ENCODE measurements around the gene STRIT1.

Gene STRIT1

GRCh38 chr3:155318740-155319139, 25.3 kb upstream of the STRIT1 start:
- Histone ChIP-seq H4K20me1 (ENCODE audit: insufficient read depth, low read length, poor library complexity, severe bottlenecking) (no peaks in the 10 kb centered on the region), H3K9ac (ENCODE audit: low read depth, low read length, poor library complexity, severe bottlenecking) (no peak overlapping the region), H3K4me3 (ENCODE audit: low read length, poor library complexity, severe bottlenecking) (no peak overlapping the region), H3K9me3 (ENCODE audit: insufficient read depth, low read depth, low read length) (no peaks in the 10 kb centered on the region), H3F3A (ENCODE audit: low read depth) (no peaks in the 10 kb centered on the region), H3K4me1 (ENCODE audit: insufficient read depth, low read length, poor library complexity, severe bottlenecking) (no peaks in the 10 kb centered on the region), H3K9me2 (replicated peaks; ENCODE audit: low read depth, low read length) (no peaks in the 10 kb centered on the region), H3K36me3 (ENCODE audit: insufficient read depth, low read length) (no peaks in the 10 kb centered on the region), H3K4me2 (ENCODE audit: low read depth, low read length, poor library complexity, severe bottlenecking) (no peak overlapping the region), H2AFZ (ENCODE audit: low read length) (no peak overlapping the region), H3K79me2 (ENCODE audit: insufficient read depth, low read length) (no peaks in the 10 kb centered on the region), H3K27me3 (ENCODE audit: insufficient read depth, low read length, poor library complexity, severe bottlenecking) (no peaks in the 10 kb centered on the region)
- TF ChIP-seq CTCF (conservative IDR thresholded peaks at IDR 0.05; ENCODE audit: low read length) (no peak), EZH2phosphoT487 (IDR thresholded peaks at IDR 0.05; ENCODE audit: borderline replicate concordance) (no peak)

- no peaks in the 10 kb centered on the region for H3F3A ChIP-seq (ENCODE audit: low read depth)
- H3K27me3 ChIP-seq (ENCODE audit: insufficient read depth, low read length, poor library complexity, severe bottlenecking): no peaks in the 10 kb centered on the region
- no peaks in the 10 kb centered on the region for H3K9me3 ChIP-seq (ENCODE audit: insufficient read depth, low read depth, low read length)
- no peak overlapping the region for H2AFZ ChIP-seq (ENCODE audit: low read length)
- no peak overlapping the region for H3K9ac ChIP-seq (ENCODE audit: low read depth, low read length, poor library complexity, severe bottlenecking)
- no peaks in the 10 kb centered on the region for H3K4me1 ChIP-seq (ENCODE audit: insufficient read depth, low read length, poor library complexity, severe bottlenecking)
- no peaks in the 10 kb centered on the region for H4K20me1 ChIP-seq (ENCODE audit: insufficient read depth, low read length, poor library complexity, severe bottlenecking)
- H3K79me2 ChIP-seq (ENCODE audit: insufficient read depth, low read length): no peaks in the 10 kb centered on the region
- no peak for TF ChIP-seq EZH2phosphoT487 (IDR thresholded peaks at IDR 0.05; ENCODE audit: borderline replicate concordance)
- TF ChIP-seq CTCF (conservative IDR thresholded peaks at IDR 0.05; ENCODE audit: low read length): no peak
- no peak overlapping the region for H3K4me3 ChIP-seq (ENCODE audit: low read length, poor library complexity, severe bottlenecking)
- H3K36me3 ChIP-seq (ENCODE audit: insufficient read depth, low read length): no peaks in the 10 kb centered on the region
- no peaks in the 10 kb centered on the region for H3K9me2 ChIP-seq (replicated peaks; ENCODE audit: low read depth, low read length)
- no peak overlapping the region for H3K4me2 ChIP-seq (ENCODE audit: low read depth, low read length, poor library complexity, severe bottlenecking)
Measured at GRCh38 chr3:155317211-155317610, 23.7 kb upstream of the STRIT1 start.

GRCh38 chr3:155316426-155316825, 22.9 kb upstream of the STRIT1 start:
- no peaks in the 10 kb centered on the region for H4K20me1 ChIP-seq (ENCODE audit: insufficient read depth, low read length, poor library complexity, severe bottlenecking)
- no peak overlapping the region for H3K9ac ChIP-seq (ENCODE audit: low read depth, low read length, poor library complexity, severe bottlenecking)
- H3F3A ChIP-seq (ENCODE audit: low read depth): no peaks in the 10 kb centered on the region
- no peak overlapping the region for H2AFZ ChIP-seq (ENCODE audit: low read length)
- no peaks in the 10 kb centered on the region for H3K4me1 ChIP-seq (ENCODE audit: insufficient read depth, low read length, poor library complexity, severe bottlenecking)
- TF ChIP-seq CTCF (conservative IDR thresholded peaks at IDR 0.05; ENCODE audit: low read length): no peak
- no peak for TF ChIP-seq EZH2phosphoT487 (IDR thresholded peaks at IDR 0.05; ENCODE audit: borderline replicate concordance)
- no peaks in the 10 kb centered on the region for H3K36me3 ChIP-seq (ENCODE audit: insufficient read depth, low read length)
- no peak overlapping the region for H3K4me3 ChIP-seq (ENCODE audit: low read length, poor library complexity, severe bottlenecking)
- H3K9me3 ChIP-seq (ENCODE audit: insufficient read depth, low read depth, low read length): no peaks in the 10 kb centered on the region
- no peak overlapping the region for H3K4me2 ChIP-seq (ENCODE audit: low read depth, low read length, poor library complexity, severe bottlenecking)
- H3K79me2 ChIP-seq (ENCODE audit: insufficient read depth, low read length): no peaks in the 10 kb centered on the region
- H3K27me3 ChIP-seq (ENCODE audit: insufficient read depth, low read length, poor library complexity, severe bottlenecking): no peaks in the 10 kb centered on the region
- H3K9me2 ChIP-seq (replicated peaks; ENCODE audit: low read depth, low read length): no peaks in the 10 kb centered on the region

Data from Loucy (cell line).